GM12872 (cell line): ENCODE data around the gene CFAP410.

ENCODE experiments used
- TF ChIP-seq, protein P1 (sequence below): IDR thresholded peaks from 3 replicates; pipeline ENCODE4 v1.5.1; 2011; ENCODE audit warnings: low read depth, mild to moderate bottlenecking, low read length, moderate library complexity; ENCODE audit not compliant: insufficient read depth

Gene CFAP410

DNA sequence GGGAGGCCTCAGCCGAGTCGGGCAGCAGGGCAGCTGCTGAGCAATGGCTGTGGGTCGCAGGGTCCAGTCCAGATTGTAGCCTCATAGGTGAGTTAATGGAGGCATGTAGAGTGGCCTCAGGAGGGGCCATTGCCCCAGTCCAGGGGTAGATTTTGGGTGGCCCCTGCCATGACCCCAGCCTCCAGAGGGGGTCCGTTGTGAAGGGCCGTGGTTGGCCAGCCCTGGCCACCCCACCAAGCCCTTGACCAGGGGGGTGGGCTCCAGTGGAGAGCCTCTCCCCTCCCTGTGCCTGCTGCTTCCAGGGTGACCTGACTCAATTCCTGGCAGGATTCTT, 40.3 kb upstream of the CFAP410 start:
- TF ChIP-seq, protein P1, sequence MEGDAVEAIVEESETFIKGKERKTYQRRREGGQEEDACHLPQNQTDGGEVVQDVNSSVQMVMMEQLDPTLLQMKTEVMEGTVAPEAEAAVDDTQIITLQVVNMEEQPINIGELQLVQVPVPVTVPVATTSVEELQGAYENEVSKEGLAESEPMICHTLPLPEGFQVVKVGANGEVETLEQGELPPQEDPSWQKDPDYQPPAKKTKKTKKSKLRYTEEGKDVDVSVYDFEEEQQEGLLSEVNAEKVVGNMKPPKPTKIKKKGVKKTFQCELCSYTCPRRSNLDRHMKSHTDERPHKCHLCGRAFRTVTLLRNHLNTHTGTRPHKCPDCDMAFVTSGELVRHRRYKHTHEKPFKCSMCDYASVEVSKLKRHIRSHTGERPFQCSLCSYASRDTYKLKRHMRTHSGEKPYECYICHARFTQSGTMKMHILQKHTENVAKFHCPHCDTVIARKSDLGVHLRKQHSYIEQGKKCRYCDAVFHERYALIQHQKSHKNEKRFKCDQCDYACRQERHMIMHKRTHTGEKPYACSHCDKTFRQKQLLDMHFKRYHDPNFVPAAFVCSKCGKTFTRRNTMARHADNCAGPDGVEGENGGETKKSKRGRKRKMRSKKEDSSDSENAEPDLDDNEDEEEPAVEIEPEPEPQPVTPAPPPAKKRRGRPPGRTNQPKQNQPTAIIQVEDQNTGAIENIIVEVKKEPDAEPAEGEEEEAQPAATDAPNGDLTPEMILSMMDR = no peak

- TF ChIP-seq, protein P1 = no peak
Observed at GRCh38 chr21:44378646-44379514, 39.7 kb upstream of the CFAP410 start.

DNA sequence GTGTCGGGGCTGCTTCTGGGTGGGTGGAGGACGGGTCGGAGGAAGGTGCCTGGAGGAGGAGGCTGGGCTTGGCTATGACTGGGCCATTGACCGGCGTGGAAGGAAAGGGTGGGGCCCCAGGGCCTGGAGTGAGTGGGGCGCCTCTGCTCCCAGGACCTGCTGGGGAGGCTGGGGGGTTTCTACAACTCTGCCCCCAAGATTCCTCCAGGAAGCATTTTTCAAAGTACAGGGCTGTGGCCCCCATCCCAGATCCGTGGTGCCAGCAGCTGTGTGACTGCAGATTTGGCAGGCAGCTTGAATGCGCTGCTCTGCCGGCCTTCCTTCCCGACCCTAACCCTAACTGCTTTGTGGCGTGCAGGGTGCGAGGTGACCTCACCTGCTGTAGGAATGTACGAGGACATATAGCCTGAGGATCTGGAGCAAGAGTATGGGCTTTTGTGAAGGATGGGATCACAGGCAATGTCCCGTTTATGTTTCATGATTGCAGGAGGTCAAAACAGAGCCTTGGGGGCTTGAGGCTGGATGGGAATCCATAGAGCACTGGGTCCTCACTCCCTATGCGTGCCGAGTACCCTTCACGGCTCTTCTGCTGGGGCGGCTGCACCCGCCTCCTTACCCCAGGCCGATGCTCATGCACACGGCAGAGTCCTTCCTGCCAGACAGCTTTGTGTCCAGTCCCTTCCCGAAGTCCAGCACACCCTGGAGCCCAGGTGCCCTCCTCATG, 38.9 kb upstream of the CFAP410 start:
- TF ChIP-seq, protein P1 = no peak

- TF ChIP-seq, protein P1 = 0 out of 3 replicates have a peak, but pooled peaks have one; percentile 26
Observed at GRCh38 chr21:44377201-44377921, 38.2 kb upstream of the CFAP410 start.

- TF ChIP-seq, protein P1 = no peak
Observed at GRCh38 chr21:44376606-44377005, 37.4 kb upstream of the CFAP410 start.

GRCh38 chr21:44375761-44376241, 36.6 kb upstream of the CFAP410 start:
- TF ChIP-seq, protein P1 = no peak

DNA sequence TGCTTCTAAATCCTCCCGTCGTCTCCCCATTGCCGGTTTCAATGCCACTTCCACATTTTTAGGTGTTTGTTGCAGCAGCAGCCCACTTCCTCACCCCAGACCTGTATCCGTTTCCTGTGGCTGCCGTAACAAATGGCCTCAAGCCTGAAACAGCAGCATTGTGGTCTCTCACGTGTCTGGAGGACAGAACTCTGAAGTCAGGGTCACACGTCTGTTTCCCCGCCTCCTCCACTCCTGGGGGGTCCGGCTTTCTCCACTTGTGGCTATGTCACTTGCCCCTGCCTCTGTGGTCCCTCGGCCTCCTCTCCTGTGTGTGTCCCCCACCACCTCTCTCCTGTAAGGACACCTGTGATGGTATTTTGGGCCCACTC, 36.1 kb upstream of the CFAP410 start:
- TF ChIP-seq, protein P1 = no peak
